HepG2 (cell line): ENCODE measurements around the gene SLAMF6. TPM values are rescaled to one million over a fixed set of nuclear protein-coding genes. Genes with fewer than 3 reads are reported as not detected.

Experiments
- ATAC-seq: fragments of 200-7000 bp; cut with Tn5 transposase; 3 replicates; pipeline ENCODE4 v1.9.1; 2020; ENCODE audit warnings: mild to moderate bottlenecking, moderate library complexity
- BruUV-seq: library from RNA; stranded (reverse); fragments of 400-500 nt; replicated peaks from 2 replicates; lab custom pipeline; 2021; lab: Mats Ljungman, UMichigan
- CTCF ChIA-PET: fragments of 300-600 bp; formaldehyde crosslinking; extraction: SDS; loops from one replicate; lab custom pipeline; 2021; ENCODE audit warnings: low total read pairs, inconsistent platforms, low intra/inter-chr PET ratio; lab: Yijun Ruan, JAX
- POLR2A ChIA-PET: fragments of 350-600 bp; sonication (Branson Sonifier 250); formaldehyde crosslinking; loops from one replicate; lab custom pipeline; 2020; ENCODE audit warnings: antibody characterized with exemption, inconsistent platforms; lab: Yijun Ruan, JAX
- DNase-seq: peaks from one replicate; pipeline ENCODE4 v3.0.0-alpha.2; 2015; ENCODE audit warnings: low spot score
- FAIRE-seq: peaks from 3 replicates; lab custom pipeline; 2011; peaks lifted over from hg19 to GRCh38; lab: Jason Lieb, UNC
- H2AFZ ChIP-seq: one replicate; pipeline ENCODE4 v1.6.1; 2011; ENCODE audit warnings: low read length, inconsistent platforms
- H3K27ac ChIP-seq: fragments of 300-600 bp; 3 replicates; pipeline ENCODE4 v1.8.0; 2011; ENCODE audit warnings: mixed run types, mild to moderate bottlenecking, mixed read lengths, low read length, inconsistent platforms; ENCODE audit not compliant: insufficient read depth; ENCODE audit errors: extremely low read length
- H3K27me3 ChIP-seq, 2 experiments: fragments of 200-600 bp in 1 of 2; 2 replicates in 1 of 2; 3 replicates in 1 of 2; pipeline versions ENCODE4 v1.6.0 to v1.8.0; 2011; ENCODE audit warnings: low read length in 2 of 2, mild to moderate bottlenecking in 2 of 2, moderate library complexity in 2 of 2, inconsistent platforms in 1 of 2; ENCODE audit not compliant: insufficient read depth in 2 of 2, control insufficient read depth in 1 of 2
- H3K36me3 ChIP-seq, 2 experiments: fragments of 200-600 bp in 1 of 2; replicated peaks in 1 of 2; 2 replicates in 1 of 2; 3 replicates in 1 of 2; pipeline versions ENCODE4 v1.5.1 to v1.8.0; 2011; ENCODE audit warnings: low read length in 2 of 2, inconsistent platforms in 1 of 2; ENCODE audit not compliant: insufficient read depth in 2 of 2, control insufficient read depth in 1 of 2
- H3K4me1 ChIP-seq: 2 replicates; pipeline ENCODE4 v1.5.1; 2012; ENCODE audit warnings: low read length, inconsistent platforms; ENCODE audit not compliant: insufficient read depth
- H3K4me2 ChIP-seq: 2 replicates; pipeline ENCODE4 v1.6.0; 2011; ENCODE audit warnings: low read depth, low read length, inconsistent platforms
- H3K4me3 ChIP-seq, 3 experiments: fragments of 200-600 bp in 1 of 3; sonication (generic), shearing (Covaris generic) in 1 of 3; replicated peaks in 1 of 3; 2 replicates each; pipeline ENCODE4 v1.5.1; 2011 to 2016; ENCODE audit warnings: low read length in 3 of 3, inconsistent platforms in 2 of 3, low read depth in 2 of 3, mild to moderate bottlenecking in 2 of 3, control low read depth in 1 of 3, mixed read lengths in 1 of 3; ENCODE audit not compliant: insufficient read depth in 1 of 3
- H3K79me2 ChIP-seq: one replicate; pipeline ENCODE4 v1.6.1; 2011; ENCODE audit warnings: low read length, inconsistent platforms; ENCODE audit not compliant: insufficient read depth
- H3K9ac ChIP-seq: 2 replicates; pipeline ENCODE4 v1.6.0; 2011; ENCODE audit warnings: mild to moderate bottlenecking, low read depth, low read length, inconsistent platforms; ENCODE audit not compliant: insufficient read depth
- H3K9me3 ChIP-seq: 2 replicates; pipeline ENCODE4 v1.5.1; 2012; ENCODE audit warnings: mild to moderate bottlenecking, low read length
- H4K20me1 ChIP-seq: 2 replicates; pipeline ENCODE4 v1.6.0; 2011; ENCODE audit warnings: inconsistent platforms, mild to moderate bottlenecking, low read length, moderate library complexity; ENCODE audit not compliant: insufficient read depth
- ARID3A ChIP-seq: IDR thresholded peaks from 2 replicates; pipeline ENCODE4 v1.6.1; 2012; ENCODE audit warnings: low read depth, low read length, improper control_type of control experiment
- ATRX ChIP-seq: sonication (generic); formaldehyde crosslinking; IDR thresholded peaks from 2 replicates; pipeline ENCODE4 v1.4.0; 2020; ENCODE audit warnings: missing genetic modification reagents, borderline replicate concordance
- KDM5A ChIP-seq: fragments of 200-600 bp; sonication (generic); IDR thresholded peaks from 2 replicates; pipeline ENCODE4 v1.7.0; 2018; ENCODE audit warnings: antibody characterized with exemption, mild to moderate bottlenecking, low read length, borderline replicate concordance
- TIGD3 ChIP-seq: sonication (generic); formaldehyde crosslinking; IDR thresholded peaks from 2 replicates; pipeline ENCODE4 v1.5.1; 2020; ENCODE audit warnings: mild to moderate bottlenecking, missing genetic modification reagents, borderline replicate concordance
- ZNF329 ChIP-seq: sonication (generic); formaldehyde crosslinking; IDR thresholded peaks from 2 replicates; pipeline ENCODE4 v1.9.0; 2021; ENCODE audit warnings: low read depth, mild to moderate bottlenecking, missing genetic modification reagents
- ZNF552 ChIP-seq: sonication (generic); formaldehyde crosslinking; IDR thresholded peaks from 2 replicates; pipeline ENCODE4 v1.9.0; 2022; ENCODE audit warnings: missing genetic modification reagents, mild to moderate bottlenecking, borderline replicate concordance
- ZNF790 ChIP-seq: sonication (generic); formaldehyde crosslinking; IDR thresholded peaks from 2 replicates; pipeline ENCODE4 v1.8.0; 2022; ENCODE audit warnings: missing genetic modification reagents, mild to moderate bottlenecking, borderline replicate concordance
- WGBS: methylation state at CpG from one replicate; pipeline ENCODE4 v1.1.6; 2017; ENCODE audit warnings: low lambda C conversion rate; 5-methylcytosine and 5-hydroxymethylcytosine counted together
- in situ Hi-C: cut with HindIII; loops from 2 replicates; pipeline ENCODE4 v1.10.0; 2017; ENCODE audit warnings: low pct_unique_long_range_greater_than_20kb; ENCODE audit not compliant: extremely low pct_ligation_motif_present
- intact Hi-C: fragments of 100-400 bp; cut with micrococcal nuclease; formaldehyde crosslinking; loops from one replicate; pipeline ENCODE4 v1.10.0; 2022; ENCODE audit not compliant: unreplicated experiment
- polyA plus RNA-seq, 8 experiments: library from polyadenylated mRNA; depleted of rRNA in 3 of 8; stranded (reverse) in 7 of 8; unstranded in 1 of 8; fragments of >200 nt; fragmentation: Illumina TruSeq in 4 of 8; extraction: Trizol in 4 of 8; gene quantifications; 2 replicates each; pipeline versions ENCODE4 v1.2.1 to v1.2.3, GENCODE V29; 2011 to 2016; ENCODE audit warnings: low read depth in 4 of 8, missing spikeins in 1 of 8, mixed read lengths in 1 of 8; ENCODE audit not compliant: insufficient read depth in 1 of 8
- total RNA-seq, 5 experiments: library from RNA; depleted of rRNA; stranded (reverse); fragments of >200 nt; fragmentation: Illumina TruSeq; extraction: Trizol; gene quantifications; 2 replicates each; pipeline ENCODE4 v1.2.3, GENCODE V29; 2016; ENCODE audit warnings: low read depth in 1 of 5

SLAMF6 gene
- total and polyA plus RNA-seq, 2 of the 13 experiments (the other 11 are each of a cell fraction or from before 2014, with no cell fraction given) = not detected

GRCh38 chr1:160547422-160547821 is 24.4 kb upstream of the SLAMF6 start:
- in situ Hi-C loops (no loop called here), intact Hi-C loops (no loop called here)
- ChIA-PET POLR2A (no interaction called here), CTCF (no interaction called here)
- ATAC-seq = no peak
- H3K4me3 ChIP-seq = no peak overlapping the region
- 63% methylated on average over 4 of the region's 4 CpGs for WGBS
- H3K9ac ChIP-seq = no peak overlapping the region
- H3K79me2 ChIP-seq = no peaks in the 10 kb centered on the region
- DNase-seq = no peak
- H3K36me3 ChIP-seq = no peaks in the 10 kb centered on the region
- H2AFZ ChIP-seq = no peak overlapping the region
- H3K27me3 ChIP-seq = no peaks in the 10 kb centered on the region
- H3K4me1 ChIP-seq = peaks cover 12% of the 10 kb centered on the region
- no peak overlapping the region for H3K27ac ChIP-seq
- H3K4me2 ChIP-seq = no peak overlapping the region
- BruUV-seq = no TSS peak
- no peak for TF ChIP-seq ATRX (CRISPR knock-in tag)
- no peak for TF ChIP-seq ZNF552 (CRISPR knock-in tag)
- TF ChIP-seq ZNF790 (CRISPR knock-in tag) = no peak
- TF ChIP-seq TIGD3 (CRISPR knock-in tag) = no peak
- TF ChIP-seq KDM5A = no peak
- no peak for TF ChIP-seq ZNF329
- no peak for TF ChIP-seq ARID3A
- no peaks in the 10 kb centered on the region for H4K20me1 ChIP-seq
- H3K9me3 ChIP-seq = no peaks in the 10 kb centered on the region
- FAIRE-seq = no peak
